DOHH2 (cell line): ENCODE data around the gene KLF9.

Experiments
- H3F3A ChIP-seq: fragments of 200-600 bp; sonication (generic), shearing (Covaris generic); 2 replicates; pipeline ENCODE4 v1.6.0; 2016; ENCODE audit warnings: antibody characterized with exemption, mild to moderate bottlenecking; ENCODE audit not compliant: control insufficient read depth, insufficient read depth
- H3K27ac ChIP-seq: fragments of 200-600 bp; sonication (generic); 2 replicates; pipeline ENCODE4 v1.5.1; 2014; ENCODE audit warnings: low read depth, mild to moderate bottlenecking, low read length, moderate library complexity
- H3K27me3 ChIP-seq: fragments of 200-600 bp; sonication (generic); 2 replicates; pipeline ENCODE4 v1.6.1; 2014; ENCODE audit warnings: mild to moderate bottlenecking, low read length, mixed read lengths; ENCODE audit not compliant: control insufficient read depth
- H3K36me3 ChIP-seq: fragments of 200-600 bp; sonication (generic); 2 replicates; pipeline ENCODE4 v1.6.1; 2014; ENCODE audit warnings: mild to moderate bottlenecking, low read length, moderate library complexity, mixed read lengths; ENCODE audit not compliant: control insufficient read depth
- H3K4me1 ChIP-seq: fragments of 200-600 bp; sonication (generic); 2 replicates; pipeline ENCODE4 v1.6.1; 2014; ENCODE audit warnings: mild to moderate bottlenecking, low read length, mixed read lengths; ENCODE audit not compliant: control insufficient read depth
- H3K4me2 ChIP-seq: fragments of 200-600 bp; sonication (generic); 2 replicates; pipeline ENCODE4 v1.6.0; 2014; ENCODE audit warnings: mild to moderate bottlenecking, low read length, moderate library complexity
- H3K4me3 ChIP-seq: fragments of 200-600 bp; sonication (generic); 2 replicates; pipeline ENCODE4 v1.5.1; 2014; ENCODE audit warnings: mild to moderate bottlenecking, low read length, mixed read lengths
- H3K79me2 ChIP-seq: fragments of 200-600 bp; sonication (generic); 2 replicates; pipeline ENCODE4 v1.6.1; 2014; ENCODE audit warnings: mild to moderate bottlenecking, low read length, mixed read lengths; ENCODE audit not compliant: control insufficient read depth
- H3K9me2 ChIP-seq: fragments of 200-600 bp; sonication (generic); replicated peaks from 2 replicates; pipeline ENCODE4 v1.6.1; 2014; ENCODE audit warnings: mild to moderate bottlenecking, low read length, mixed read lengths; ENCODE audit not compliant: control insufficient read depth
- H3K9me3 ChIP-seq: fragments of 200-600 bp; sonication (generic); 2 replicates; pipeline ENCODE4 v1.6.1; 2014; ENCODE audit warnings: antibody characterized with exemption, low read length, mixed read lengths; ENCODE audit not compliant: control insufficient read depth, insufficient read depth
- H4K20me1 ChIP-seq: fragments of 200-600 bp; sonication (generic); 2 replicates; pipeline ENCODE4 v1.6.0; 2014; ENCODE audit warnings: low read depth, mild to moderate bottlenecking, antibody characterized with exemption, low read length, moderate library complexity; ENCODE audit not compliant: control insufficient read depth, insufficient read depth
- EZH2phosphoT487 ChIP-seq: fragments of 200-600 bp; sonication (generic); IDR thresholded peaks from 2 replicates; pipeline ENCODE4 v1.6.1; 2017; ENCODE audit warnings: borderline replicate concordance, mild to moderate bottlenecking, antibody characterized with exemption, low read length, moderate library complexity, mixed read lengths
- TF ChIP-seq, protein P1 (sequence below): fragments of 200-600 bp; sonication (generic); IDR thresholded peaks from one replicate; pipeline ENCODE4 v1.5.1; 2014; ENCODE audit warnings: antibody characterized with exemption, mild to moderate bottlenecking, low read depth, low read length; ENCODE audit not compliant: poor library complexity, severe bottlenecking

Gene KLF9

GRCh38 chr9:70421272-70422180, 7.1 kb upstream of the KLF9 start:
- peak overlapping the region; percentile 99 for H3K4me2 ChIP-seq
- TF ChIP-seq, protein P1, sequence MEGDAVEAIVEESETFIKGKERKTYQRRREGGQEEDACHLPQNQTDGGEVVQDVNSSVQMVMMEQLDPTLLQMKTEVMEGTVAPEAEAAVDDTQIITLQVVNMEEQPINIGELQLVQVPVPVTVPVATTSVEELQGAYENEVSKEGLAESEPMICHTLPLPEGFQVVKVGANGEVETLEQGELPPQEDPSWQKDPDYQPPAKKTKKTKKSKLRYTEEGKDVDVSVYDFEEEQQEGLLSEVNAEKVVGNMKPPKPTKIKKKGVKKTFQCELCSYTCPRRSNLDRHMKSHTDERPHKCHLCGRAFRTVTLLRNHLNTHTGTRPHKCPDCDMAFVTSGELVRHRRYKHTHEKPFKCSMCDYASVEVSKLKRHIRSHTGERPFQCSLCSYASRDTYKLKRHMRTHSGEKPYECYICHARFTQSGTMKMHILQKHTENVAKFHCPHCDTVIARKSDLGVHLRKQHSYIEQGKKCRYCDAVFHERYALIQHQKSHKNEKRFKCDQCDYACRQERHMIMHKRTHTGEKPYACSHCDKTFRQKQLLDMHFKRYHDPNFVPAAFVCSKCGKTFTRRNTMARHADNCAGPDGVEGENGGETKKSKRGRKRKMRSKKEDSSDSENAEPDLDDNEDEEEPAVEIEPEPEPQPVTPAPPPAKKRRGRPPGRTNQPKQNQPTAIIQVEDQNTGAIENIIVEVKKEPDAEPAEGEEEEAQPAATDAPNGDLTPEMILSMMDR = no peak
- TF ChIP-seq EZH2phosphoT487 = no peak
- H3K9me3 ChIP-seq = no peaks in the 10 kb centered on the region
- H4K20me1 ChIP-seq = no peaks in the 10 kb centered on the region
- no peak overlapping the region for H3K27ac ChIP-seq
- no peaks in the 10 kb centered on the region for H3K36me3 ChIP-seq
- peaks cover 32% of the 10 kb centered on the region for H3K4me1 ChIP-seq
- peaks cover 18% of the 10 kb centered on the region for H3K27me3 ChIP-seq
- H3F3A ChIP-seq = peaks cover 38% of the 10 kb centered on the region
- peak overlapping the region; percentile 94 for H3K4me3 ChIP-seq
- no peaks in the 10 kb centered on the region for H3K9me2 ChIP-seq
- no peaks in the 10 kb centered on the region for H3K79me2 ChIP-seq

DNA sequence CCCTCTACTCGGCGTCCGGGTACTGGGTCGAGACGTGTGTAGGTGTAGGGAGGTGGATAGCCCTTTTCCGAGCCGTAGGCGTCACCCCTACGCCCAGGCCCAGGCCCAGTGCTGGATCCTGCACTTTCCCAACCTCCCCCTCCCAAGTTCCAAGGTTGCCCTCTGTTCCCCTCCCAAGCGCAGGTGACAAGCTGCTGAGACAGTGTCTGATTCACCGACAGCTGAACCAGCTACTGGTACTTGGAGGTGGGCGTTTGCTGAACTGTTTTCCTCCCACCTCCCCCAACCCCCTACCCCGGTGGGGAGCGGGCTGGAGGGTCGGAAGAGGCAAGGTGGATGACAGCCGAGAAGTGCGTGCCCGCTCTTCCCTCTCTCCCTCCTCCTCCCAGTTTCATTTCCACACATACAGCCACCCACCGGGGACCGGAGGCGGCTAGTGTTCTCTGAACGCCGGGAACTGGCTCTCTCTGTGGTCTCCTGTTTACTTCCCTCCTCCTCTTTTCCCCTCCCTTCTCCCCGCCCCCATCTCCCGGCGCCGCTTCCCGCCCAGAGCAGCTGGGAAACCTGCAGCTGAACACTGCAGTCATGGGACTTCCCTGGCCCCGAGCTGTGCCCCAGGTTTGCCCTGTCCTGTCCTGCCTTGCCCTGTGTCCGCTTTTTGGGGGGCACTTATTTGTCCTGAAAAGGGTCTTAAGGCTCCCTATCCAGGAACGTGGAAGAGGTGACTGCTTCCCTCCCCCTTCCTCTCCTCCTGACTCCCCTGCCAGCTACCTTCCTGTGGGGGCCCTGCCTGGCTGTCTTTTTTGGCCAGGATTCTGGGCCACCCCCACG, 6.2 kb upstream of the KLF9 start:
- no peak for TF ChIP-seq EZH2phosphoT487
- TF ChIP-seq, protein P1 = no peak
- Histone ChIP-seq H3K9me3 (no peaks in the 10 kb centered on the region), H3K4me1 (peaks cover 32% of the 10 kb centered on the region), H3K36me3 (no peaks in the 10 kb centered on the region), H3K27me3 (peaks cover 18% of the 10 kb centered on the region), H3K4me3 (peak overlapping the region; percentile 94), H3F3A (peaks cover 40% of the 10 kb centered on the region), H4K20me1 (no peaks in the 10 kb centered on the region), H3K27ac (peak overlapping the region; percentile 72), H3K4me2 (peak overlapping the region; percentile 99), H3K79me2 (no peaks in the 10 kb centered on the region), H3K9me2 (no peaks in the 10 kb centered on the region)

GRCh38 chr9:70419556-70420440, 5.3 kb upstream of the KLF9 start:
- Histone ChIP-seq H3K36me3 (no peaks in the 10 kb centered on the region), H3K9me2 (no peaks in the 10 kb centered on the region), H3K9me3 (no peaks in the 10 kb centered on the region), H3F3A (peaks cover 41% of the 10 kb centered on the region), H3K27ac (peak overlapping the region; percentile 72), H3K4me3 (peak overlapping the region; percentile 94), H4K20me1 (no peaks in the 10 kb centered on the region), H3K27me3 (peaks cover 12% of the 10 kb centered on the region), H3K79me2 (no peaks in the 10 kb centered on the region), H3K4me1 (peaks cover 35% of the 10 kb centered on the region), H3K4me2 (peak overlapping the region; percentile 99)
- no peak for TF ChIP-seq EZH2phosphoT487
